Hypothalamus (tissue), 51 donors: ENCODE results near the gene ALK.
"Not testable (repeated sequence)": the region's sequence is repeated elsewhere in the genome, so short reads cannot be mapped to it uniquely, and the experiment has no call there.

Experiments
- DNase-seq, 51 donors: peaks; one replicate each; lab custom pipeline; 2025; lab: John Stamatoyannopoulos, UW

ALK gene

GRCh38 chr2:29761278-29761677 is 160.1 kb downstream of the ALK start:
- DNase-seq: no peak

- no peak for DNase-seq
These were observed 161.4 kb downstream of the ALK start for GRCh38 chr2:29760008-29760407.

GRCh38 chr2:29759360-29759759 is 162.0 kb downstream of the ALK start:
- no peak for DNase-seq

- DNase-seq: peak in 17 of 51 donors; percentile 2 to 50 (median 19)
These were observed 165.6 kb downstream of the ALK start for GRCh38 chr2:29755829-29756228.

GRCh38 chr2:29755233-29755632 is 166.2 kb downstream of the ALK start:
- DNase-seq: no peak

- no peak for DNase-seq
These were observed 167.5 kb downstream of the ALK start for GRCh38 chr2:29753671-29754444.

GRCh38 chr2:29751390-29751789 is 170.0 kb downstream of the ALK start:
- DNase-seq: no peak

- DNase-seq: not testable (repeated sequence)
These were observed 170.9 kb downstream of the ALK start for GRCh38 chr2:29750463-29750862.

- DNase-seq: no peak
These were observed 171.5 kb downstream of the ALK start for GRCh38 chr2:29749843-29750242.

GRCh38 chr2:29749041-29749440 is 172.3 kb downstream of the ALK start:
- DNase-seq: no peak

- DNase-seq: peak in 2 of 51 donors; percentile 7 to 51
These were observed 173.5 kb downstream of the ALK start for GRCh38 chr2:29747786-29748470.

GRCh38 chr2:29744976-29745375 is 176.4 kb downstream of the ALK start:
- no peak for DNase-seq

GRCh38 chr2:29743516-29743915 is 177.9 kb downstream of the ALK start:
- DNase-seq: no peak

- peak in 4 of 51 donors; percentile 5 to 27 (median 9) for DNase-seq
These were observed 178.7 kb downstream of the ALK start for GRCh38 chr2:29742656-29743055.

- no peak for DNase-seq
These were observed 180.3 kb downstream of the ALK start for GRCh38 chr2:29741132-29741531.

GRCh38 chr2:29733965-29734364 is 187.4 kb downstream of the ALK start:
- DNase-seq: no peak

GRCh38 chr2:29733213-29733612 is 188.2 kb downstream of the ALK start:
- no peak for DNase-seq

GRCh38 chr2:29731948-29732347 is 189.4 kb downstream of the ALK start:
- DNase-seq: no peak

GRCh38 chr2:29729932-29730331 is 191.5 kb downstream of the ALK start:
- no peak for DNase-seq

GRCh38 chr2:29729401-29729800 is 192.0 kb downstream of the ALK start:
- DNase-seq: peak in 1 of 51 donors; percentile 14

- DNase-seq: no peak
These were observed 194.4 kb downstream of the ALK start for GRCh38 chr2:29726976-29727375.

GRCh38 chr2:29725610-29726009 is 195.8 kb downstream of the ALK start:
- DNase-seq: no peak
